Measurements from ENCODE around the gene LINS1. TPM values are rescaled to one million over a fixed set of nuclear protein-coding genes. Genes with fewer than 3 reads are reported as not detected.

The LINS1 gene
- polyA plus RNA-seq, 1 experiment: 12.6 TPM

DNA sequence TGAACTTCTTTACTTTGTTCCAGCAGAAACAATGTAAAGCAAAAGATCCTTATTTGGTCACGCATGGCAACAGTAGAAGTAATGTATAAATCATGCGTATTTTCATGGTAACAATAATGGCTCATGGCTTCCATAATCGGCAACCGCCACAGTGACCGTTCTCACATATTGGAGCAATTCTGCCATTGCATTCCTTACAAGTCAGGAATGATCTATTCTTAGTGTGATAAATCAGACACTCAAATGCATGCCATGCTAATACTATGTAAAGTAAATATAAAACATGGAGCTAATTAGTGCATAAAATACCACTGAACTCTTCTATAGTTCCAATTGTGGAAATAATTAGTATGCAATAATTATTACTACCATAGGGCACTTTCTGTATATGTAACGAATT lies 59.7 kb downstream of the LINS1 start:
- Histone ChIP-seq H3K9me3 (ENCODE audit: control insufficient read depth, insufficient read depth, low read length) (peaks cover 6% of the 10 kb centered on the region; the same call in 1 of the 2 replicates), H3K4me3 (ENCODE audit: low read depth, low read length) (no peak overlapping the region), H3K27ac (ENCODE audit: low read depth, low read length) (no peak overlapping the region), H3K27me3 (ENCODE audit: control insufficient read depth, insufficient read depth, low read length) (no peaks in the 10 kb centered on the region)
- TF ChIP-seq, protein P1, sequence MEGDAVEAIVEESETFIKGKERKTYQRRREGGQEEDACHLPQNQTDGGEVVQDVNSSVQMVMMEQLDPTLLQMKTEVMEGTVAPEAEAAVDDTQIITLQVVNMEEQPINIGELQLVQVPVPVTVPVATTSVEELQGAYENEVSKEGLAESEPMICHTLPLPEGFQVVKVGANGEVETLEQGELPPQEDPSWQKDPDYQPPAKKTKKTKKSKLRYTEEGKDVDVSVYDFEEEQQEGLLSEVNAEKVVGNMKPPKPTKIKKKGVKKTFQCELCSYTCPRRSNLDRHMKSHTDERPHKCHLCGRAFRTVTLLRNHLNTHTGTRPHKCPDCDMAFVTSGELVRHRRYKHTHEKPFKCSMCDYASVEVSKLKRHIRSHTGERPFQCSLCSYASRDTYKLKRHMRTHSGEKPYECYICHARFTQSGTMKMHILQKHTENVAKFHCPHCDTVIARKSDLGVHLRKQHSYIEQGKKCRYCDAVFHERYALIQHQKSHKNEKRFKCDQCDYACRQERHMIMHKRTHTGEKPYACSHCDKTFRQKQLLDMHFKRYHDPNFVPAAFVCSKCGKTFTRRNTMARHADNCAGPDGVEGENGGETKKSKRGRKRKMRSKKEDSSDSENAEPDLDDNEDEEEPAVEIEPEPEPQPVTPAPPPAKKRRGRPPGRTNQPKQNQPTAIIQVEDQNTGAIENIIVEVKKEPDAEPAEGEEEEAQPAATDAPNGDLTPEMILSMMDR (IDR thresholded peaks at IDR 0.05; ENCODE audit: low read depth, low read length): no peak
- ChIA-PET POLR2A (no interaction called here), CTCF (no interaction called here)
- no peak for DNase-seq (ENCODE audit: low read depth, low spot score)

DNA sequence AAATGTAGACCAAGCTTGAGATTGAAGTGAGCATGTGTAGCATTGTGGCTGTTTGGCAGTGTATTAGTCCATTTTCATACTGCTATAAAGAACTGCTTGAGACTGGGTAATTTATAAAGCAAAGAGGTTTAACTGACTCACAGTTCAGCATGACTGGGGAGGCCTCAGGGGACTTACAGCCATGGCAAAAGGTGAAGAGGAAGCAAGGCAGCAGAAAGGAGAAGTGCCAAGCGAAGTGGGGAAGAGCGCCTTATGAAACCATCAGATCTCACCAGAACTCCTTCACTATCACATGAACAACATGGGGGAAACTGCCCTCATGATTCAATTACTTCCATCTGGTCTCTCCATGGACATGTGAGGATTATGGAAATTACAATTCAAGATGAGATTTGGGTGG lies 64.7 kb downstream of the LINS1 start:
- ChIA-PET POLR2A (no interaction called here), CTCF (no interaction called here)
- Histone ChIP-seq H3K27ac (ENCODE audit: low read depth, low read length) (no peak overlapping the region), H3K4me3 (ENCODE audit: low read depth, low read length) (no peak overlapping the region), H3K27me3 (ENCODE audit: control insufficient read depth, insufficient read depth, low read length) (peaks cover 2% of the 10 kb centered on the region), H3K9me3 (ENCODE audit: control insufficient read depth, insufficient read depth, low read length) (no peaks in the 10 kb centered on the region)
- no peak for DNase-seq (ENCODE audit: low read depth, low spot score)
- TF ChIP-seq, protein P1 (IDR thresholded peaks at IDR 0.05; ENCODE audit: low read depth, low read length): no peak

DNA sequence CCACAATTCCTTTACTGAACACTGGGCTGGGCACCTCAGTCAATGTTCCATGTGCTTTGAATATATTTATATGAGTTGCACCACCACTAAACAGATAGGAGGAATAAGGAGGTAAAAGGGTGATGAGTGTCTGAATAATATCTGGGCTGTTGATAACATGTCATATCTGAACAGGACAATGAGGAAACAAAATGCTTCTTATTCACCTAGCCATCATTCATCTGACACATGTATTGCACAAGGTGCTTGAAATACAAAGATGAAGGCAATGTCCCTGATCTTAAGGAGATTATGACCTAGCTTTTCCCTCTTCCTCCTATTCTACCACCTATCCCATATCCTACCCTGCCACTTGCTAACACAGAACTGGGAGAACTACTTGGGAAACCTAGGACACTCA lies 65.3 kb downstream of the LINS1 start:
- ChIA-PET CTCF (no interaction called here), POLR2A (no interaction called here)
- Histone ChIP-seq H3K4me3 (ENCODE audit: low read depth, low read length) (no peak overlapping the region), H3K9me3 (ENCODE audit: control insufficient read depth, insufficient read depth, low read length) (no peaks in the 10 kb centered on the region), H3K27ac (ENCODE audit: low read depth, low read length) (no peak overlapping the region), H3K27me3 (ENCODE audit: control insufficient read depth, insufficient read depth, low read length) (peaks cover 2% of the 10 kb centered on the region)
- no peak for DNase-seq (ENCODE audit: low read depth, low spot score)
- TF ChIP-seq, protein P1 (IDR thresholded peaks at IDR 0.05; ENCODE audit: low read depth, low read length): no peak

DNA sequence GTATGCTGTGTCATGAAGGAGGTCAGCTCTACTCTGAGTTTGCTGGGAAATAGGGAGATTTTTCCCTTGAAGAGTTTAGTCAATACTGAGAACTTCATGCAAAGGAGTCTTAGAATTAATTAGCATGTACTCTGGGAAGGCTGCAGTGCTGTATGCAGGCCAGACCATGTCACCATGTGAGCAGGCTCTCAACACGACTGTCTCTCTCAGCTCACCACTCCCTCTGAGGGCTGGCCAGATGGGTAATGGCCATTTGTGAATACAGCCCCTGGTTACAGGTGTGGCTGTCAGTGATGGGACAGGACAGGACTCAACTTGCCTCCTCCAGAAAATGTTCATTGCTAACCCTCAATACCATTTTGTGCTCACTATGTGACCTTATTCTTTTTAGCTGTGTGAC lies 68.1 kb downstream of the LINS1 start:
- Histone ChIP-seq H3K9me3 (ENCODE audit: control insufficient read depth, insufficient read depth, low read length) (no peaks in the 10 kb centered on the region), H3K27ac (ENCODE audit: low read depth, low read length) (no peak overlapping the region), H3K27me3 (ENCODE audit: control insufficient read depth, insufficient read depth, low read length) (peaks cover 2% of the 10 kb centered on the region), H3K4me3 (ENCODE audit: low read depth, low read length) (no peak overlapping the region)
- DNase-seq (ENCODE audit: low read depth, low spot score): no peak
- CTCF ChIA-PET: interaction anchor here (0.6 kb wide), 1 partner anchor 858 kb away, joined by 3 read pairs; no protein-coding TSS in a partner anchor
- POLR2A ChIA-PET: no interaction called here
- TF ChIP-seq, protein P1 (IDR thresholded peaks at IDR 0.05; ENCODE audit: low read depth, low read length): no peak

DNA sequence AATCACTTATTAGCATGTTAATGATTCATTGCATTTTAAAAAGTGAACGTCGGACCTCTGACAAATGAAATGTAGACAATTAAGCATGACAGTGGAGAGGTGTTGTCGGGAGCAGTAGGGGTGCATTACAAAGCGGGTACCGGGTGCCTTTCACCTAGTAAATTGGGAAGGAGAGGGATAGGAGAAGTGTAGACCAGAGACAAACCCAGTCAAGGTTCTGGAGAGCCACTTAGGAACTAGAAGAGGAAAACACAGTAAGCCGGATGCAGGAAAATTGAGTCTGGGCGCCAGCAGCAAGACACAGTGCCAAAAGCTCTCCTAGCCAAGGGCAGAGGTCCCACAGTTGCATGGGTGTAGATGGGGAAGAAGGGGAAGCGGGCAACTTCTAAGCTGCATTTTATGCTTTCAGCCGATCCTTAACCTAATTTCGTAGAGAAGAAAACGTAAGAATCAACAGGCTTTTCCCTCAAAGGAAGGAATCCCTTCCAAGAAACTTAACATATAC lies 70.1 kb downstream of the LINS1 start:
- no peak overlapping the region for H3K4me3 ChIP-seq (ENCODE audit: low read depth, low read length)
- TF ChIP-seq, protein P1 (IDR thresholded peaks at IDR 0.05; ENCODE audit: low read depth, low read length): no peak
- no peak overlapping the region for H3K27ac ChIP-seq (ENCODE audit: low read depth, low read length)
- POLR2A ChIA-PET: no interaction called here
- H3K27me3 ChIP-seq (ENCODE audit: control insufficient read depth, insufficient read depth, low read length): peaks cover 2% of the 10 kb centered on the region
- no peaks in the 10 kb centered on the region for H3K9me3 ChIP-seq (ENCODE audit: control insufficient read depth, insufficient read depth, low read length)
- CTCF ChIA-PET: no interaction called here
- no peak for DNase-seq (ENCODE audit: low read depth, low spot score)

Data from AG04450 (cell line).